ENCODE data around the gene ARHGEF3.

The ARHGEF3 gene

GRCh38 chr3:56818156-56818985, 16.6 kb upstream of the ARHGEF3 start:
- Histone ChIP-seq H3K36me3 (ENCODE audit: control insufficient read depth, insufficient read depth, low read length, severe bottlenecking) (no peaks in the 10 kb centered on the region), H3K9ac (ENCODE audit: low read length) (no peak overlapping the region), H3K4me3 (ENCODE audit: low read length) (no peak overlapping the region), H3K4me1 (ENCODE audit: control insufficient read depth, insufficient read depth, low read length) (peaks cover 5% of the 10 kb centered on the region), H3K9me3 (ENCODE audit: control insufficient read depth, low read length) (no peaks in the 10 kb centered on the region), H3K27me3 (replicated peaks; ENCODE audit: control insufficient read depth, insufficient read depth, low read length) (no peaks in the 10 kb centered on the region)
- no peak for DNase-seq (ENCODE audit: low read depth)

- DNase-seq (ENCODE audit: low read depth) = no peak
- no peaks in the 10 kb centered on the region for H3K9me3 ChIP-seq (ENCODE audit: control insufficient read depth, low read length)
Measured at GRCh38 chr3:56817646-56818045, 15.9 kb upstream of the ARHGEF3 start.

GRCh38 chr3:56816061-56816460, 14.3 kb upstream of the ARHGEF3 start:
- Histone ChIP-seq H3K27me3 (replicated peaks; ENCODE audit: control insufficient read depth, insufficient read depth, low read length) (no peaks in the 10 kb centered on the region), H3K4me3 (ENCODE audit: low read length) (no peak overlapping the region), H3K9ac (ENCODE audit: low read length) (no peak overlapping the region), H3K9me3 (ENCODE audit: control insufficient read depth, low read length) (no peaks in the 10 kb centered on the region), H3K36me3 (ENCODE audit: control insufficient read depth, insufficient read depth, low read length, severe bottlenecking) (no peaks in the 10 kb centered on the region), H3K4me1 (ENCODE audit: control insufficient read depth, insufficient read depth, low read length) (peaks cover 4% of the 10 kb centered on the region)
- no peak for DNase-seq (ENCODE audit: low read depth)

More at GRCh38 chr3:56817646-56818045, 15.9 kb upstream of the ARHGEF3 start:
- no peak overlapping the region for H3K4me3 ChIP-seq (ENCODE audit: low read length)
- H3K27me3 ChIP-seq (replicated peaks; ENCODE audit: control insufficient read depth, insufficient read depth, low read length) = no peaks in the 10 kb centered on the region
- H3K4me1 ChIP-seq (ENCODE audit: control insufficient read depth, insufficient read depth, low read length) = peaks cover 4% of the 10 kb centered on the region
- H3K9ac ChIP-seq (ENCODE audit: low read length) = no peak overlapping the region
- no peaks in the 10 kb centered on the region for H3K36me3 ChIP-seq (ENCODE audit: control insufficient read depth, insufficient read depth, low read length, severe bottlenecking)

- no peak for DNase-seq (ENCODE audit: low read depth)
- Histone ChIP-seq H3K36me3 (ENCODE audit: control insufficient read depth, insufficient read depth, low read length, severe bottlenecking) (no peaks in the 10 kb centered on the region), H3K4me1 (ENCODE audit: control insufficient read depth, insufficient read depth, low read length) (peaks cover 4% of the 10 kb centered on the region), H3K9ac (ENCODE audit: low read length) (no peak overlapping the region), H3K27me3 (replicated peaks; ENCODE audit: control insufficient read depth, insufficient read depth, low read length) (no peaks in the 10 kb centered on the region), H3K4me3 (ENCODE audit: low read length) (no peak overlapping the region), H3K9me3 (ENCODE audit: control insufficient read depth, low read length) (no peaks in the 10 kb centered on the region)
Measured at GRCh38 chr3:56815589-56815988, 13.8 kb upstream of the ARHGEF3 start.

GRCh38 chr3:56813653-56813960, 11.9 kb upstream of the ARHGEF3 start:
- Histone ChIP-seq H3K4me3 (ENCODE audit: low read length) (no peak overlapping the region), H3K36me3 (ENCODE audit: control insufficient read depth, insufficient read depth, low read length, severe bottlenecking) (no peaks in the 10 kb centered on the region), H3K27me3 (replicated peaks; ENCODE audit: control insufficient read depth, insufficient read depth, low read length) (no peaks in the 10 kb centered on the region), H3K9me3 (ENCODE audit: control insufficient read depth, low read length) (no peaks in the 10 kb centered on the region), H3K9ac (ENCODE audit: low read length) (no peak overlapping the region), H3K4me1 (ENCODE audit: control insufficient read depth, insufficient read depth, low read length) (peaks cover 4% of the 10 kb centered on the region)
- no peak for DNase-seq (ENCODE audit: low read depth)

- H3K27me3 ChIP-seq (replicated peaks; ENCODE audit: control insufficient read depth, insufficient read depth, low read length) = no peaks in the 10 kb centered on the region
- H3K4me3 ChIP-seq (ENCODE audit: low read length) = no peak overlapping the region
- H3K9me3 ChIP-seq (ENCODE audit: control insufficient read depth, low read length) = no peaks in the 10 kb centered on the region
- H3K9ac ChIP-seq (ENCODE audit: low read length) = no peak overlapping the region
- H3K4me1 ChIP-seq (ENCODE audit: control insufficient read depth, insufficient read depth, low read length) = peaks cover 4% of the 10 kb centered on the region
- no peaks in the 10 kb centered on the region for H3K36me3 ChIP-seq (ENCODE audit: control insufficient read depth, insufficient read depth, low read length, severe bottlenecking)
- DNase-seq (ENCODE audit: low read depth) = peak; percentile 50
Measured at GRCh38 chr3:56812754-56813652, 11.3 kb upstream of the ARHGEF3 start.

GRCh38 chr3:56811546-56812202, 9.9 kb upstream of the ARHGEF3 start:
- Histone ChIP-seq H3K4me3 (ENCODE audit: low read length) (no peak overlapping the region), H3K4me1 (ENCODE audit: control insufficient read depth, insufficient read depth, low read length) (peaks cover 4% of the 10 kb centered on the region), H3K9me3 (ENCODE audit: control insufficient read depth, low read length) (no peaks in the 10 kb centered on the region), H3K36me3 (ENCODE audit: control insufficient read depth, insufficient read depth, low read length, severe bottlenecking) (no peaks in the 10 kb centered on the region), H3K27me3 (replicated peaks; ENCODE audit: control insufficient read depth, insufficient read depth, low read length) (no peaks in the 10 kb centered on the region), H3K9ac (ENCODE audit: low read length) (no peak overlapping the region)
- no peak for DNase-seq (ENCODE audit: low read depth)

- Histone ChIP-seq H3K9me3 (ENCODE audit: control insufficient read depth, low read length) (no peaks in the 10 kb centered on the region), H3K9ac (ENCODE audit: low read length) (no peak overlapping the region), H3K36me3 (ENCODE audit: control insufficient read depth, insufficient read depth, low read length, severe bottlenecking) (no peaks in the 10 kb centered on the region), H3K27me3 (replicated peaks; ENCODE audit: control insufficient read depth, insufficient read depth, low read length) (no peaks in the 10 kb centered on the region), H3K4me1 (ENCODE audit: control insufficient read depth, insufficient read depth, low read length) (peaks cover 4% of the 10 kb centered on the region), H3K4me3 (ENCODE audit: low read length) (no peak overlapping the region)
- DNase-seq (ENCODE audit: low read depth) = no peak
Measured at GRCh38 chr3:56810577-56811545, 9.1 kb upstream of the ARHGEF3 start.

- no peak for DNase-seq (ENCODE audit: low read depth)
- no peaks in the 10 kb centered on the region for H3K36me3 ChIP-seq (ENCODE audit: control insufficient read depth, insufficient read depth, low read length, severe bottlenecking)
- no peak overlapping the region for H3K9ac ChIP-seq (ENCODE audit: low read length)
- no peaks in the 10 kb centered on the region for H3K9me3 ChIP-seq (ENCODE audit: control insufficient read depth, low read length)
- peaks cover 4% of the 10 kb centered on the region for H3K4me1 ChIP-seq (ENCODE audit: control insufficient read depth, insufficient read depth, low read length)
- H3K4me3 ChIP-seq (ENCODE audit: low read length) = no peak overlapping the region
- H3K27me3 ChIP-seq (replicated peaks; ENCODE audit: control insufficient read depth, insufficient read depth, low read length) = no peaks in the 10 kb centered on the region
Measured at GRCh38 chr3:56806407-56806806, 4.7 kb upstream of the ARHGEF3 start.

- Histone ChIP-seq H3K4me3 (ENCODE audit: low read length) (no peak overlapping the region), H3K4me1 (ENCODE audit: control insufficient read depth, insufficient read depth, low read length) (peaks cover 16% of the 10 kb centered on the region), H3K9ac (ENCODE audit: low read length) (peak overlapping the region; percentile 84), H3K27me3 (replicated peaks; ENCODE audit: control insufficient read depth, insufficient read depth, low read length) (no peaks in the 10 kb centered on the region), H3K36me3 (ENCODE audit: control insufficient read depth, insufficient read depth, low read length, severe bottlenecking) (no peaks in the 10 kb centered on the region), H3K9me3 (ENCODE audit: control insufficient read depth, low read length) (no peaks in the 10 kb centered on the region)
- DNase-seq (ENCODE audit: low read depth) = no peak
Measured at GRCh38 chr3:56802790-56803189, 1.0 kb upstream of the ARHGEF3 start.

Measured in adipocyte (in vitro differentiated cells).